K562 (cell line): ENCODE measurements around the gene CABP4. TPM values are rescaled to one million over a fixed set of nuclear protein-coding genes. Genes with fewer than 3 reads are reported as not detected.

ENCODE experiments used
- ETV5 ChIP-seq: sonication (generic); formaldehyde crosslinking; IDR thresholded peaks from 2 replicates; pipeline ENCODE4 v1.4.0; 2020; ENCODE audit warnings: low read depth, mild to moderate bottlenecking, missing genetic modification reagents
- PRPF4 ChIP-seq: fragments of 200-400 bp; formaldehyde crosslinking; IDR thresholded peaks from one replicate; pipeline ENCODE4 v1.6.1; 2017; ENCODE audit warnings: low read length, low read depth, mild to moderate bottlenecking; ENCODE audit not compliant: insufficient read depth, poor library complexity, severe bottlenecking
- SMARCB1 ChIP-seq: IDR thresholded peaks from 2 replicates; pipeline ENCODE4 v1.6.1; 2011; ENCODE audit warnings: improper control_type of control experiment, low read depth; ENCODE audit not compliant: insufficient read length
- XRCC3 ChIP-seq: fragments of 450-650 bp; IDR thresholded peaks from 2 replicates; pipeline ENCODE4 v1.6.1; 2017; ENCODE audit warnings: mild to moderate bottlenecking, moderate library complexity
- ZBTB7A ChIP-seq: IDR thresholded peaks from 2 replicates; pipeline ENCODE4 v1.6.1; 2011; ENCODE audit warnings: low read depth, mild to moderate bottlenecking, low read length, moderate library complexity, borderline replicate concordance; ENCODE audit not compliant: control insufficient read depth
- ZNF586 ChIP-seq: fragments of 450-650 bp; formaldehyde crosslinking; conservative IDR thresholded peaks from 2 replicates; pipeline ENCODE4 v1.4.0; 2020; ENCODE audit warnings: mild to moderate bottlenecking, moderate library complexity
- polyA plus RNA-seq, 8 experiments: library from polyadenylated mRNA; depleted of rRNA in 4 of 8; stranded (reverse) in 5 of 8; unstranded in 3 of 8; fragments of >200 nt; fragmentation: Nextera tagmentation in 2 of 8; fragmentation: Illumina TruSeq in 1 of 8; extraction: Ambion mirVana in 2 of 8; extraction: Trizol in 1 of 8; gene quantifications; 2 replicates each; pipeline versions ENCODE4 v1.2.1 to v1.2.3, GENCODE V29; 2011 to 2014; ENCODE audit warnings: inconsistent platforms in 1 of 8, missing spikeins in 1 of 8
- total RNA-seq, 7 experiments: library from RNA; depleted of rRNA in 6 of 7; stranded (reverse); fragments of >200 nt in 6 of 7; fragmentation: Illumina TruSeq in 2 of 7; extraction: Trizol in 2 of 7; gene quantifications; 2 replicates each; pipeline versions ENCODE4 v1.2.1 to v1.2.3, GENCODE V29; 2011 to 2021; ENCODE audit warnings: low replicate concordance in 1 of 7
- TF ChIP-seq, protein P1 (sequence below): fragments of 450-650 bp; IDR thresholded peaks from 2 replicates; pipeline ENCODE4 v1.6.1; 2014; ENCODE audit warnings: low read depth, mild to moderate bottlenecking, moderate library complexity, borderline replicate concordance
- TF ChIP-seq, protein P2 (sequence below), 2 experiments: fragments of 150-350 bp in 1 of 2; IDR thresholded peaks; 2 replicates each; pipeline ENCODE4 v1.6.1; 2012 to 2016; ENCODE audit warnings: low read depth in 2 of 2, low read length in 2 of 2, mild to moderate bottlenecking in 1 of 2, moderate library complexity in 1 of 2
- TF ChIP-seq, protein P3 (sequence below): IDR thresholded peaks from 2 replicates; pipeline ENCODE4 v1.6.1; 2012; ENCODE audit warnings: low read depth, low read length, improper control_type of control experiment, borderline replicate concordance
- TF ChIP-seq, protein P4 (sequence below): fragments of 250-450 bp; sonication (Bioruptor Pico); IDR thresholded peaks from 2 replicates; pipeline ENCODE4 v1.8.0; 2022; ENCODE audit warnings: moderate library complexity, mild to moderate bottlenecking, inconsistent platforms
- TF ChIP-seq, protein P5 (sequence below): sonication (generic); formaldehyde crosslinking; IDR thresholded peaks from 2 replicates; pipeline ENCODE4 v1.8.1; 2022; ENCODE audit warnings: missing genetic modification reagents
- TF ChIP-seq, protein P6 (sequence below): fragments of 450-650 bp; IDR thresholded peaks from 2 replicates; pipeline ENCODE4 v1.7.0; 2016; ENCODE audit warnings: borderline replicate concordance
- TF ChIP-seq, protein P7 (sequence below), 2 experiments: fragments of 450-650 bp in 1 of 2; sonication (generic) in 1 of 2; formaldehyde crosslinking; conservative IDR thresholded peaks; 2 replicates each; pipeline versions ENCODE4 v1.4.0 to v1.8.1; 2020 to 2022; ENCODE audit warnings: mild to moderate bottlenecking in 1 of 2, missing genetic modification reagents in 1 of 2

Gene CABP4
- total and polyA plus RNA-seq, 9 of the 15 experiments (the other 6 are each of a cell fraction or from before 2014, with no cell fraction given): 0.11 TPM; not detected in 8

DNA sequence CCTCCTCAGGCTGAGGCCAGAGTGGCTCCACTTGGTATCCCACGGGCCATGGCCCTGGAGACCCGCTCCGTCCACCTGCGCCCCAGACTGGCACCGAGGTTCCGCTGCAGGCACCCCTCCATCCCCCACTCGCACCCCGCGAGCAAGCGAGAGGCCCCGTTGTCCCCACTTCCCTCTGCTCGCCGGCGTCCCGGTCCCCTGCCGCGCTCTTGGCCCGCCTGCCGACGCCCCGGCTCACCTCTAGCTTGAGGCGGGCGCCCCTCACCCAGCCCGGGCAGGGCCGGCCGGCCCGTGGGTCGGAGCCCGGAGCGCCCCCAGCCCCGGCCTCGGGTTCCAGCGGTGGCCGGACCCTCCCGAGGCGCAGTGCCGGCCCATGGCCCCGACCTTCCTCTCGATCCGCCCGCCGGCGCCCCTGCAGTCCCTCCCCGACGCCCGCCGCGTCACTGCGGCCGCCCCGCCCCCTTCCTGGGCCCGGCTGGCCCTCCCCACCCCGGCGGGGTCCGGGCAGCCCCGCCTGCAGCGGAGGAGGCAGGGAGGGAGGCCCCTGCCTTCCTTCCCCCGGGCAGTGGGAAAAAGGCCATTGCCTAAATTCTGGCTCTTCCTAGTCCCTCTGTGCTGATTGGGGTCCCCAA lies 49.9 kb downstream of the CABP4 start, which contains the start of gene PITPNM1 (continued):
- TF ChIP-seq, protein P1, sequence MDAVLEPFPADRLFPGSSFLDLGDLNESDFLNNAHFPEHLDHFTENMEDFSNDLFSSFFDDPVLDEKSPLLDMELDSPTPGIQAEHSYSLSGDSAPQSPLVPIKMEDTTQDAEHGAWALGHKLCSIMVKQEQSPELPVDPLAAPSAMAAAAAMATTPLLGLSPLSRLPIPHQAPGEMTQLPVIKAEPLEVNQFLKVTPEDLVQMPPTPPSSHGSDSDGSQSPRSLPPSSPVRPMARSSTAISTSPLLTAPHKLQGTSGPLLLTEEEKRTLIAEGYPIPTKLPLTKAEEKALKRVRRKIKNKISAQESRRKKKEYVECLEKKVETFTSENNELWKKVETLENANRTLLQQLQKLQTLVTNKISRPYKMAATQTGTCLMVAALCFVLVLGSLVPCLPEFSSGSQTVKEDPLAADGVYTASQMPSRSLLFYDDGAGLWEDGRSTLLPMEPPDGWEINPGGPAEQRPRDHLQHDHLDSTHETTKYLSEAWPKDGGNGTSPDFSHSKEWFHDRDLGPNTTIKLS: no peak
- TF ChIP-seq ETV5 (CRISPR knock-in tag) (no peak), PRPF4 (no peak), ZBTB7A (peak; percentile 92; the same call in 1 of the 2 replicates), SMARCB1 (no peak), XRCC3 (no peak), ZNF586 (CRISPR knock-in tag) (no peak)
- TF ChIP-seq, protein P2, sequence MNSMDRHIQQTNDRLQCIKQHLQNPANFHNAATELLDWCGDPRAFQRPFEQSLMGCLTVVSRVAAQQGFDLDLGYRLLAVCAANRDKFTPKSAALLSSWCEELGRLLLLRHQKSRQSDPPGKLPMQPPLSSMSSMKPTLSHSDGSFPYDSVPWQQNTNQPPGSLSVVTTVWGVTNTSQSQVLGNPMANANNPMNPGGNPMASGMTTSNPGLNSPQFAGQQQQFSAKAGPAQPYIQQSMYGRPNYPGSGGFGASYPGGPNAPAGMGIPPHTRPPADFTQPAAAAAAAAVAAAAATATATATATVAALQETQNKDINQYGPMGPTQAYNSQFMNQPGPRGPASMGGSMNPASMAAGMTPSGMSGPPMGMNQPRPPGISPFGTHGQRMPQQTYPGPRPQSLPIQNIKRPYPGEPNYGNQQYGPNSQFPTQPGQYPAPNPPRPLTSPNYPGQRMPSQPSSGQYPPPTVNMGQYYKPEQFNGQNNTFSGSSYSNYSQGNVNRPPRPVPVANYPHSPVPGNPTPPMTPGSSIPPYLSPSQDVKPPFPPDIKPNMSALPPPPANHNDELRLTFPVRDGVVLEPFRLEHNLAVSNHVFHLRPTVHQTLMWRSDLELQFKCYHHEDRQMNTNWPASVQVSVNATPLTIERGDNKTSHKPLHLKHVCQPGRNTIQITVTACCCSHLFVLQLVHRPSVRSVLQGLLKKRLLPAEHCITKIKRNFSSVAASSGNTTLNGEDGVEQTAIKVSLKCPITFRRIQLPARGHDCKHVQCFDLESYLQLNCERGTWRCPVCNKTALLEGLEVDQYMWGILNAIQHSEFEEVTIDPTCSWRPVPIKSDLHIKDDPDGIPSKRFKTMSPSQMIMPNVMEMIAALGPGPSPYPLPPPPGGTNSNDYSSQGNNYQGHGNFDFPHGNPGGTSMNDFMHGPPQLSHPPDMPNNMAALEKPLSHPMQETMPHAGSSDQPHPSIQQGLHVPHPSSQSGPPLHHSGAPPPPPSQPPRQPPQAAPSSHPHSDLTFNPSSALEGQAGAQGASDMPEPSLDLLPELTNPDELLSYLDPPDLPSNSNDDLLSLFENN (IDR thresholded peaks at IDR 0.05; ENCODE audit: low read depth in 2 of 2, low read length in 2 of 2): no peak
- TF ChIP-seq, protein P3, sequence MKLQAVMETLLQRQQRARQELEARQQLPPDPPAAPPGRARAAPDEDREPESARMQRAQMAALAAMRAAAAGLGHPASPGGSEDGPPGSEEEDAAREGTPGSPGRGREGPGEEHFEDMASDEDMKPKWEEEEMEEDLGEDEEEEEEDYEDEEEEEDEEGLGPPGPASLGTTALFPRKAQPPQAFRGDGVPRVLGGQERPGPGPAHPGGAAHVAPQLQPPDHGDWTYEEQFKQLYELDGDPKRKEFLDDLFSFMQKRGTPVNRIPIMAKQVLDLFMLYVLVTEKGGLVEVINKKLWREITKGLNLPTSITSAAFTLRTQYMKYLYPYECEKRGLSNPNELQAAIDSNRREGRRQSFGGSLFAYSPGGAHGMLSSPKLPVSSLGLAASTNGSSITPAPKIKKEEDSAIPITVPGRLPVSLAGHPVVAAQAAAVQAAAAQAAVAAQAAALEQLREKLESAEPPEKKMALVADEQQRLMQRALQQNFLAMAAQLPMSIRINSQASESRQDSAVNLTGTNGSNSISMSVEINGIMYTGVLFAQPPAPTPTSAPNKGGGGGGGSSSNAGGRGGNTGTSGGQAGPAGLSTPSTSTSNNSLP: no peak
- TF ChIP-seq, protein P4, sequence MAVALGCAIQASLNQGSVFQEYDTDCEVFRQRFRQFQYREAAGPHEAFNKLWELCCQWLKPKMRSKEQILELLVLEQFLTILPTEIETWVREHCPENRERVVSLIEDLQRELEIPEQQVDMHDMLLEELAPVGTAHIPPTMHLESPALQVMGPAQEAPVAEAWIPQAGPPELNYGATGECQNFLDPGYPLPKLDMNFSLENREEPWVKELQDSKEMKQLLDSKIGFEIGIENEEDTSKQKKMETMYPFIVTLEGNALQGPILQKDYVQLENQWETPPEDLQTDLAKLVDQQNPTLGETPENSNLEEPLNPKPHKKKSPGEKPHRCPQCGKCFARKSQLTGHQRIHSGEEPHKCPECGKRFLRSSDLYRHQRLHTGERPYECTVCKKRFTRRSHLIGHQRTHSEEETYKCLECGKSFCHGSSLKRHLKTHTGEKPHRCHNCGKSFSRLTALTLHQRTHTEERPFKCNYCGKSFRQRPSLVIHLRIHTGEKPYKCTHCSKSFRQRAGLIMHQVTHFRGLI (CRISPR knock-in tag): no peak
- TF ChIP-seq, protein P5, sequence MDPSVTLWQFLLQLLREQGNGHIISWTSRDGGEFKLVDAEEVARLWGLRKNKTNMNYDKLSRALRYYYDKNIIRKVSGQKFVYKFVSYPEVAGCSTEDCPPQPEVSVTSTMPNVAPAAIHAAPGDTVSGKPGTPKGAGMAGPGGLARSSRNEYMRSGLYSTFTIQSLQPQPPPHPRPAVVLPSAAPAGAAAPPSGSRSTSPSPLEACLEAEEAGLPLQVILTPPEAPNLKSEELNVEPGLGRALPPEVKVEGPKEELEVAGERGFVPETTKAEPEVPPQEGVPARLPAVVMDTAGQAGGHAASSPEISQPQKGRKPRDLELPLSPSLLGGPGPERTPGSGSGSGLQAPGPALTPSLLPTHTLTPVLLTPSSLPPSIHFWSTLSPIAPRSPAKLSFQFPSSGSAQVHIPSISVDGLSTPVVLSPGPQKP: no peak
- TF ChIP-seq, protein P6, sequence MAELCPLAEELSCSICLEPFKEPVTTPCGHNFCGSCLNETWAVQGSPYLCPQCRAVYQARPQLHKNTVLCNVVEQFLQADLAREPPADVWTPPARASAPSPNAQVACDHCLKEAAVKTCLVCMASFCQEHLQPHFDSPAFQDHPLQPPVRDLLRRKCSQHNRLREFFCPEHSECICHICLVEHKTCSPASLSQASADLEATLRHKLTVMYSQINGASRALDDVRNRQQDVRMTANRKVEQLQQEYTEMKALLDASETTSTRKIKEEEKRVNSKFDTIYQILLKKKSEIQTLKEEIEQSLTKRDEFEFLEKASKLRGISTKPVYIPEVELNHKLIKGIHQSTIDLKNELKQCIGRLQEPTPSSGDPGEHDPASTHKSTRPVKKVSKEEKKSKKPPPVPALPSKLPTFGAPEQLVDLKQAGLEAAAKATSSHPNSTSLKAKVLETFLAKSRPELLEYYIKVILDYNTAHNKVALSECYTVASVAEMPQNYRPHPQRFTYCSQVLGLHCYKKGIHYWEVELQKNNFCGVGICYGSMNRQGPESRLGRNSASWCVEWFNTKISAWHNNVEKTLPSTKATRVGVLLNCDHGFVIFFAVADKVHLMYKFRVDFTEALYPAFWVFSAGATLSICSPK: no peak
- TF ChIP-seq, protein P7, sequence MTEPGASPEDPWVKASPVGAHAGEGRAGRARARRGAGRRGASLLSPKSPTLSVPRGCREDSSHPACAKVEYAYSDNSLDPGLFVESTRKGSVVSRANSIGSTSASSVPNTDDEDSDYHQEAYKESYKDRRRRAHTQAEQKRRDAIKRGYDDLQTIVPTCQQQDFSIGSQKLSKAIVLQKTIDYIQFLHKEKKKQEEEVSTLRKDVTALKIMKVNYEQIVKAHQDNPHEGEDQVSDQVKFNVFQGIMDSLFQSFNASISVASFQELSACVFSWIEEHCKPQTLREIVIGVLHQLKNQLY (CRISPR knock-in tag; conservative IDR thresholded peaks at IDR 0.05): no peak
